HepG2 (cell line): Measurements from ENCODE around the gene PSMD5.

ENCODE experiments used
- BCL6 ChIP-seq: IDR thresholded peaks from 2 replicates; pipeline ENCODE4 v1.6.1; 2016; ENCODE audit warnings: missing genetic modification reagents, missing compliant biosample characterization
- BRCA1 ChIP-seq: sonication (generic); formaldehyde crosslinking; IDR thresholded peaks from 2 replicates; pipeline ENCODE4 v1.4.0; 2020; ENCODE audit warnings: missing genetic modification reagents
- CEBPG ChIP-seq: IDR thresholded peaks from 2 replicates; pipeline ENCODE4 v1.6.1; 2016
- CTCF ChIP-seq: sonication (generic); formaldehyde crosslinking; IDR thresholded peaks from 2 replicates; pipeline ENCODE4 v1.5.0; 2020; ENCODE audit warnings: mild to moderate bottlenecking, missing genetic modification reagents, moderate library complexity
- E2F2 ChIP-seq: sonication (generic); formaldehyde crosslinking; IDR thresholded peaks from 2 replicates; pipeline ENCODE4 v1.4.0; 2020; ENCODE audit warnings: missing genetic modification reagents, borderline replicate concordance
- SMARCC2 ChIP-seq: fragments of 450-650 bp; IDR thresholded peaks from 2 replicates; pipeline ENCODE4 v1.6.1; 2017; ENCODE audit warnings: antibody characterized with exemption, mild to moderate bottlenecking
- ZBTB33 ChIP-seq: sonication (generic); formaldehyde crosslinking; IDR thresholded peaks from 2 replicates; pipeline ENCODE4 v1.4.0; 2020; ENCODE audit warnings: missing genetic modification reagents
- ZNF788 ChIP-seq: sonication (generic); formaldehyde crosslinking; IDR thresholded peaks from 2 replicates; pipeline ENCODE4 v1.5.0; 2020; ENCODE audit warnings: mild to moderate bottlenecking, missing genetic modification reagents, borderline replicate concordance
- ZNF816 ChIP-seq: sonication (generic); formaldehyde crosslinking; IDR thresholded peaks from 2 replicates; pipeline ENCODE4 v1.8.0; 2022; ENCODE audit warnings: missing genetic modification reagents, mild to moderate bottlenecking, borderline replicate concordance
- ZSCAN31 ChIP-seq: sonication (generic); formaldehyde crosslinking; IDR thresholded peaks from 2 replicates; pipeline ENCODE4 v1.5.0; 2020; ENCODE audit warnings: low read depth, mild to moderate bottlenecking, missing genetic modification reagents

- TF ChIP-seq SMARCC2 (no peak), ZNF788 (CRISPR knock-in tag) (no peak), E2F2 (CRISPR knock-in tag) (no peak), ZNF816 (CRISPR knock-in tag) (no peak), CTCF (CRISPR knock-in tag) (no peak), BRCA1 (CRISPR knock-in tag) (no peak), BCL6 (CRISPR knock-in tag) (no peak), CEBPG (CRISPR knock-in tag) (no peak), ZBTB33 (CRISPR knock-in tag) (no peak), ZSCAN31 (no peak)
Measured at GRCh38 chr9:120867676-120868338, 25.1 kb upstream of the PSMD5 start.
